Gastrocnemius medialis (tissue), 4 donors: ENCODE data around the gene MS4A10. TPM values are rescaled to one million over a fixed set of nuclear protein-coding genes. Genes with fewer than 3 reads are reported as not detected.

Source experiments
- ATAC-seq, 2 donors: fragments of 150-250 bp; one replicate each; pipeline ENCODE4 v1.9.1; 2016
- DNase-seq, 2 donors: peaks; one replicate each; pipeline ENCODE4 v3.0.0-alpha.2; 2019
- H3K27ac ChIP-seq, 4 donors: fragments of 200-600 bp; sonication (generic); 1 replicate in 1 of 4; 2 replicates in 3 of 4; pipeline ENCODE4 v1.5.1; 2016 to 2018; ENCODE audit warnings: mild to moderate bottlenecking in 2 of 4, moderate library complexity in 1 of 4
- H3K27me3 ChIP-seq, 3 donors: fragments of 200-600 bp; sonication (generic) in 2 of 3; 1 replicate in 1 of 3; 2 replicates in 2 of 3; pipeline versions ENCODE4 v1.5.1 to v1.6.0; 2016 to 2019; ENCODE audit warnings: mild to moderate bottlenecking in 1 of 3, moderate library complexity in 1 of 3
- H3K36me3 ChIP-seq, 2 donors: fragments of 200-600 bp; sonication (generic) in 1 of 2; one replicate each; pipeline ENCODE4 v1.5.1; 2017 to 2018
- H3K4me1 ChIP-seq, 2 donors: fragments of 200-600 bp; sonication (generic) in 1 of 2; one replicate each; pipeline ENCODE4 v1.5.1; 2016 to 2017; ENCODE audit warnings: mild to moderate bottlenecking in 2 of 2
- H3K4me3 ChIP-seq, 4 donors: fragments of 200-600 bp; sonication (generic) in 3 of 4; 1 replicate in 1 of 4; 2 replicates in 3 of 4; pipeline ENCODE4 v1.5.1; 2016 to 2019; ENCODE audit warnings: mild to moderate bottlenecking in 2 of 4
- H3K9me3 ChIP-seq, 3 donors: fragments of 200-600 bp; sonication (generic) in 2 of 3; 1 replicate in 1 of 3; 2 replicates in 2 of 3; pipeline ENCODE4 v1.5.1; 2016 to 2019
- CTCF ChIP-seq, 5 experiments: fragments of 450-650 bp in 3 of 5; fragments of 200-600 bp in 2 of 5; sonication (generic) in 2 of 5; IDR thresholded peaks in 4 of 5; conservative IDR thresholded peaks in 1 of 5; 1 replicate in 4 of 5; 2 replicates in 1 of 5; pipeline ENCODE4 v1.5.1; 2016 to 2019; ENCODE audit warnings: antibody characterized with exemption in 5 of 5, mild to moderate bottlenecking in 3 of 5, moderate library complexity in 3 of 5
- POLR2A ChIP-seq, 2 donors: fragments of 450-650 bp; IDR thresholded peaks; one replicate each; pipeline ENCODE4 v1.6.1; 2017; ENCODE audit warnings: antibody characterized with exemption in 2 of 2, mild to moderate bottlenecking in 2 of 2, moderate library complexity in 2 of 2
- in situ Hi-C, 4 donors: fragments of 200-750 bp; cut with MboI; loops; one replicate each; pipeline versions ENCODE4 v1.15.0 to v1.8.0; 2017; ENCODE audit warnings: low sequenced_read_pairs in 4 of 4
- intact Hi-C: fragments of 100-400 bp; cut with DNase I; formaldehyde crosslinking; loops from one replicate; pipeline ENCODE4 v1.15.1; 2023; ENCODE audit warnings: low total_unique reads
- total RNA-seq, 4 donors: library from RNA; depleted of rRNA; stranded (reverse); fragments of >200 nt; gene quantifications; one replicate each; pipeline versions ENCODE4 v1.1.0 to v1.2.3, GENCODE V29; 2016

The MS4A10 gene
- total RNA-seq, 4 donors from 2014 or later: not detected

GRCh38 chr11:60781286-60781980 is 3.7 kb upstream of the MS4A10 start:
- Histone ChIP-seq H3K27ac (no peak overlapping the region), H3K36me3 (no peaks in the 10 kb centered on the region), H3K4me3 (no peak overlapping the region), H3K27me3 (no peaks in the 10 kb centered on the region), H3K9me3 (no peaks in the 10 kb centered on the region), H3K4me1 (no peaks in the 10 kb centered on the region)
- in situ Hi-C loops (no loop called here), intact Hi-C loops (no loop called here)
- ATAC-seq (no peak), DNase-seq (no peak)
- TF ChIP-seq CTCF (IDR thresholded peaks at IDR 0.05 in 4 of 5, conservative IDR thresholded peaks at IDR 0.05 in 1 of 5) (no peak), POLR2A (IDR thresholded peaks at IDR 0.05) (no peak)

GRCh38 chr11:60781981-60782316 is 3.2 kb upstream of the MS4A10 start:
- no peaks in the 10 kb centered on the region for H3K9me3 ChIP-seq
- H3K27ac ChIP-seq: no peak overlapping the region
- H3K36me3 ChIP-seq: no peaks in the 10 kb centered on the region
- no peaks in the 10 kb centered on the region for H3K4me1 ChIP-seq
- in situ Hi-C loops (no loop called here), intact Hi-C loops (no loop called here)
- no peak overlapping the region for H3K4me3 ChIP-seq
- no peak for TF ChIP-seq POLR2A (IDR thresholded peaks at IDR 0.05)
- TF ChIP-seq CTCF (IDR thresholded peaks at IDR 0.05 in 4 of 5, conservative IDR thresholded peaks at IDR 0.05 in 1 of 5): no peak
- no peak for DNase-seq
- ATAC-seq: no peak
- H3K27me3 ChIP-seq: no peaks in the 10 kb centered on the region

- DNase-seq (no peak), ATAC-seq (no peak)
- no peak overlapping the region for H3K27ac ChIP-seq
- H3K27me3 ChIP-seq: no peaks in the 10 kb centered on the region
- H3K9me3 ChIP-seq: no peaks in the 10 kb centered on the region
- no peak overlapping the region for H3K4me3 ChIP-seq
- TF ChIP-seq CTCF (IDR thresholded peaks at IDR 0.05 in 4 of 5, conservative IDR thresholded peaks at IDR 0.05 in 1 of 5) (no peak), POLR2A (IDR thresholded peaks at IDR 0.05) (no peak)
- H3K36me3 ChIP-seq: no peaks in the 10 kb centered on the region
- intact Hi-C loops: no loop called here
- no peaks in the 10 kb centered on the region for H3K4me1 ChIP-seq
- in situ Hi-C loops: no loop called here
Measured at GRCh38 chr11:60782393-60783140, 2.6 kb upstream of the MS4A10 start.

- H3K27ac ChIP-seq: no peak overlapping the region
- H3K36me3 ChIP-seq: no peaks in the 10 kb centered on the region
- no peaks in the 10 kb centered on the region for H3K27me3 ChIP-seq
- no peaks in the 10 kb centered on the region for H3K9me3 ChIP-seq
- H3K4me1 ChIP-seq: no peaks in the 10 kb centered on the region
- in situ Hi-C loops (no loop called here), intact Hi-C loops (no loop called here)
- no peak for TF ChIP-seq POLR2A (IDR thresholded peaks at IDR 0.05)
- no peak for TF ChIP-seq CTCF (IDR thresholded peaks at IDR 0.05 in 4 of 5, conservative IDR thresholded peaks at IDR 0.05 in 1 of 5)
- H3K4me3 ChIP-seq: no peak overlapping the region
- no peak for ATAC-seq
- no peak for DNase-seq
Measured at GRCh38 chr11:60783141-60783484, 2.0 kb upstream of the MS4A10 start.
